GM19438 (cell line): ENCODE results near the gene TEAD1.

Source experiments
- ATAC-seq: cut with Tn5 transposase; IDR thresholded peaks from one replicate; pipeline ENCODE4 v1.9.1; 2021; ENCODE audit warnings: low read depth; ENCODE audit not compliant: unreplicated experiment

TEAD1 gene

DNA sequence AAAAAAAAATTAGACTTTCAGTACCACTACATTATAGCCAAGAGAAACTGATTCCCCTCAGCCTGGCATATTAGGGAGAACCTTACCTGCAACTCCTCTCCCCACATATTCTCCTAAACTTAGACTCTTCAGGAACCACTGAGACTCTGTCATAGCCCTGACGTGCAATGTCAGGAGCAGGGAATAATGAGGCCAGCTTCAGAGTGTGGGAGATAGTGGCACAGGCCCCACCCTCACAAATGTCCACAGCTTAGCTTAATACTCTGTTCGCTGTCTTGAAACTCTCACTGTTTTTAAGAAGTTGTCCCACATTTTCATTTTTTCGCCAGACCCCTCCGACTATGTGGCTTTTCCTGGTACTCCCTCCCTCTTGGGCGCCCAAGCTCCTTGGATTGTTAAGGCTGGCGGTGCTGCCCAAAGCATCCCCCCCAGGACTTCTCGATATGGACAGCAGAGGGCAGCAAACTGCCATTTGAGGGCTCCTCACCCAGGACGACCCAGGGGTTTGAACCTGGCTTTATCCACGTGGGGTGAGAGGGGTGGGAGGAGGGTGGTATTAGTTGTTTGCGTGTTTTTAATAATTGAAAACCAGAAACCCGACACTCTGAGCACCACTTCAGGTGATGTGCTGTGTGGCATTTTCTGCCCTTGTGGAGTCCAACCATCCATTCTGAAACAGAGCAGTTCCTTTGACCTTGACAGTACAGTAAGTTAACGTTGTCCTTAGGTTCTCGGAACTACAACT lies 289.7 kb downstream of the TEAD1 start:
- peak; percentile 78 for ATAC-seq

DNA sequence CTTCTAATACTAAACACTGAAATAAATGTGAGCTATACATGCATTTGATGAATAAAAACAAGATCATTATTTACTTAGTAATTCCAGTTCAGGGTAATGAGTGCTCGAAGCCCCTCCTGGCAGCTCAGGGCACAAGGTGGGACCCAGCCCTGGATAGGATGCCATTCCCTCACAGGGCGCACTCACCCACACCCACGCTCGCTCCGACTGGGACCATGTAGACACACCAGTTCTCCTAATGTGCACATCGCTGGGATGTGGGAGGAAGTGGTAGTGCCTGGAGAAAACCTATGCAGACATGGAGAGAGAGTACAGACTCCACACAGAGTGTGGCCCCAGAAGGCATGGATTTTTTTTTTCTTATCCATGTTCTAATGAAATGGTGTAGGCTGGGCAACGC lies 290.4 kb downstream of the TEAD1 start:
- ATAC-seq, result no peak

DNA sequence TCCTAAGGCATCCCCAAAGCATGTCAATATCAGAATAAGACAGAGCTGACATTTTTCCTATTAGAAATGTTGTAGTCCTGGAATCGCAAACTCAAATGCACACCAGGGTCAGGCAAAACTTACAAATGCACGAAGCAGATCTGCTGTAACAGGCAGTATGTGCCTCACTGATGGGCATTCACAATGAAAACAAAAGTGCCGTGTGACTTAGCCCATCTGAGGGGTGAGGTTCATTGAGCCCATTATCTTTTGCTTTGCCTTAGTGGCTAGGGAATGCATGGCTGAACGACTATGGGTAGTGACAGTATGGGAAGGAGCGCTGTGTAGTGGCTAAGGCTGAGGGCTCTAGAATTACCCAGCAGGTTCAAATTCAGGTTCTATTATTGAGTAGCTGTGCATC lies 291.8 kb downstream of the TEAD1 start:
- no peak for ATAC-seq

DNA sequence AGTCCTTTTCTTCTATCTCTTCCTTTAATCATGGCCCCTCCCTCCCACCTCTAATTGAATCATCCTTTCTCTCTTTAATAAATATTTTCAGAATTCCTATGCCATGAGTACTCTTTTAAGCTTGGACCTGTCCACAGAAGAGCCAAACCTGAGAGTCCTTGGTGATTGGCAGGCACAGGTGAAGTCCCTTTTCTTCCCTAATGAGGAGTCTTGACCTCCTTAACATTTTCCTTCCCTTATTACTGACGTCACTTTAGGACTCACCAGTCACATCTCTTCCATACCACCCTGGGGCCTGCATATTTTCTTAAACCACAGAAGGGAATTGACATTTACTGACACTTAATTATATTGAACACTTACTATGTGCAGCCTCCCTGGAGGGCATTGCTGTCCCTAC lies 293.9 kb downstream of the TEAD1 start:
- no peak for ATAC-seq

DNA sequence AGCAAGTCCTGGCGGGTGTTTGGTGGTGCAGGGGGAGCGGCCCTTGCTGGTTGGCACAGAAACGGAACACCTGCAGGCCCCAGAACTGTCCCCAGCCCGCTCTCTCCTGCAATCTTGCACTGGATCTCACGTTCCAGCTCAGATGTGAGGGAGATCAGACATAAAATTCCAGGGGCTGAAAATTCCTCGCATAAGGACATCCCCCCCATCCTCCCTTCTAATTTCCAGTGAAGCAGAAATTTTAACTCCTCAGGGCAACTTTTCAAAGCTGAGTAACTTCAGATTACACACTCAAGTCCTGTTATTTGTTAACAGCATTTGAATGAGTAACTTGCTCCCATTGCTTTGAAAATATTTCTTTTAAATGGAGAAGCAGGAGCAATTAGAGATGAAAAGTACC lies 294.6 kb downstream of the TEAD1 start:
- no peak for ATAC-seq

DNA sequence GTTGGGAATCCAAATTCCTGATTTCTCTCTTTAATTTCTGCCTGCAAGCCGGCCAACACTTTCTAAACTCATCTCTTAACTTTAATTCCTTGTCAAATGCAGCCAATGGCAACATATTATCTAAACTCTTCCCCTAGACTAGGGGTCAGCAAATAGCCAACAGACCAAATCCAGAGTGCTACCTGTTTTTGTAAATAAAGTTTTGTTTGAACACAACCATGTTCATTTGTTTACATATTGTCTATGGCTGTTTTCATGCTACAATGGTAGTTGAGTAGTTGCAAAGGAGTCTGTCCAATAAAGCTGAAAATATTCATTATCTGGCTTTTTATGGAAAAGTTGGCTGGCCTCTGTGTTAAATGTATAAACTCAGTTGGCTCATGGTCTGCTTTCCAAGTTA lies 297.7 kb downstream of the TEAD1 start:
- no peak for ATAC-seq

DNA sequence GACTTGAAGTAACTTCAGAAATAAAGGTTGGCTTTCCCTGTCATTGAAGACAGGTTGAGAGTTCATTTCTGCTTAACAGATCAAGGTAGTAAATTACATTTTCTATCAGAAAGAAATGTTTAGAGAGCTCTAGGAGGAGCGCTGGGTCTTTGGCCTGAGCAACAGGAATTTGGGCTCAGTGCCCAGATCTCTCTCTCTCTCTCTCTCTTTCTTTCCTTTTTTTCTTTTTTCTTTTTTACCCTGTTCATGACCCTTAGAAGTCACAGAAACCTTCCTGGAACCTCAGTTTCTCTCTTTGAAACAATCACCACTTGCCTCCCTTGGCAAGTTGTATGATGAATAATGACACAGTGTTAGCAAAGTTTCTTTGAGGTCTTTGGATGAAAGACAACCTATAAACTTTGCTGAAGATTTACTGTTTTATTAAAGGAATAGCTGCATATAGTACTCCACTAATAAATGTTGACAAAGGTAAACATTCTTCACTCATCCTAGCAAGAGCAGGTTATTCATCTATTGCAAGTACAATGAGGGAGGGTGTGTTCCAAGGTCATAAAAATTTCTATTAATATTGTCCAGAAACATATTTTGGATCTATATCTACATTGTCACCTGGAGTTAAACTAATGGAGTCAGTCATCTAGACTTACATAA lies 299.4 kb downstream of the TEAD1 start:
- no peak for ATAC-seq

DNA sequence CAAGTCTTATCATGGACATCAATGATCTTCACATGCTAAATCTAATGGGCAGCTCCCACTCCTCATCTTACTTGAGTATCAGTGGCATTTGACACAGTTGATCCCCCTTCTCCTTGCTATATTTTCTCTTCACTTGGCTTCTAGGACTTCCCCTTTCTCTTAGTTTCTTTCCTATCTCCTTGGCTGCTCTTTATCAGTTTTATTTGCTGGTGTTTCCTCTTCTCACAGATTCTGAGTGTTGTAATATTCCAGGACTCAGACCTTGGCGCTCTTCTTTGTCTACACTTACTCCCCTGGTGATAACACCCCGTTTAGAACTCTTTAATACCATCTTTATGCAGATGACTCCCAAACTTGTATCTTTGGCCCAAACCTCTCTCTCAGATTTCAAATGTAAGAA lies 301.0 kb downstream of the TEAD1 start:
- no peak for ATAC-seq

DNA sequence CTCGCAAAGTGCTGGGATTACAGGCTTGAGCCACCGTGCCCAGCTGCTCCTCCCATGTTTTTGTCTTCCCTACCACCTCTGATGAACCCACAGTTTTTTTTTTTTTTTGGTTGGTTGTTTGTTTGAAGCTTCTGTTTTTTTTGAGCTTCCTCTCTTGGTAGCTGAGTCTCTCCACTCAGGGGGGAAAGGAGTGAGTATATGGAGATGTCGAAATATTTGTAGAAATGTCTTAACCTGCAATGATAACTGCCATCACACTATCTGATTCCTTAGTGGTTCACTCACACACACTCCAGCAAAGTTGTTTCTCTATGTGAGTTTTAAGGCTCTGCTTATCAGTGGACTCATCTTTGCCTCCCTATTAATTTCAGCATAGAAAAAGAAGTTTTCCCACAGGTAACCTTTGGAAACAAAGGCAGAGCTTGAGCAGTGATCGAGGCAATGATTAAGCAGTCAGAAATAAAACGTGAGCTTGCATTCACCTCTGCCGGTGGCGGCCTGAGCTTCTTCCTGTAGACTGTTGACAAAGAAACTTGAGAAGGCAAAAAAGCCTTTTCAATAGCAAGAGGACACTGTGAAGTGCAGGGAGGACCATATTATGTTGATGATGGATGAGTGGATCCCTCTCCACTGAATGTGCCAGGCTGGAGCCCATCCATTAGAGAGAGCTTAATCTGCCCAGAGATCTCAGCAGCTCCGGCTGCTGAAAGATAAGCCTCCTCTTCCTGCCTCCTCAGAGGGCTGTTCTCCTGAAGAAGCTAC lies 305.9 kb downstream of the TEAD1 start:
- ATAC-seq, result no peak

DNA sequence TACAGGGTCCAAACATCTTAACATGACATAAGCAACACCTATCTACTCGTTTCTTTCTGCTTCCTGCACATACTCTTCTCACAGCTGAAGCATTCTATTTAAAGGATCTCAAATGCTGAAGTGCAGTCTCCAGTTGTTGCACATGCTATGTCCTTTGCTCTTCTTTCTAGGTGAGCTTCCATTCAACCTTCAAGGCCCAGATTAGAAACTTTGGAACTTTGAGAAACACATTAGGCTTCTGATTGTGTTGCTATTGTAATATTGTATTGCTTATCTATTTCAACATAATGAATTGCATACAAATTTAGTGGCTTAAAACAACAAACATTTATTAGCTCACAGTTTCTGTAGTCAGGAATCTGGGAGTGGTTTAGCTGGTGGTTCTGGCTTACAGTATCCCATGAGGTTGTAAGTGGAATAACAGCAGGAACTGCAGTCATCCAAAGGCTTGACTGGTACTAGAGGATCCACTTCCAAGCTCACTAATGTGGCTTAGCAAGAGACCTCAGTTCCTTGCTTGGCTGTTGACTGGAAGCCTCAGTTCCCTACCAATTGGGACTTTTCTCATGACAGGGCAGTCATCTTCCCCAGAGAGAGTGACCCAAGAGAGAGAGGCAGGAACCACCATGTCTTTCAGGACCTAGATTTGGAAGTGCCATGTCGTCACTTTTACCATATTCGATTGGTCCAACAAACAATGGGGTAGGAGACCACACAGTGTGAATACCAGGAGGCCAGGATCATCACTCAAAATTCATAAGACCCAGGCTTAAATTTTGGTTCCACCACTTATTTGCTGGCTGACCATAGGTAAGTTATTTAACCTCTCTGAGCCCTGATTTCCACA lies 307.7 kb downstream of the TEAD1 start:
- no peak for ATAC-seq

DNA sequence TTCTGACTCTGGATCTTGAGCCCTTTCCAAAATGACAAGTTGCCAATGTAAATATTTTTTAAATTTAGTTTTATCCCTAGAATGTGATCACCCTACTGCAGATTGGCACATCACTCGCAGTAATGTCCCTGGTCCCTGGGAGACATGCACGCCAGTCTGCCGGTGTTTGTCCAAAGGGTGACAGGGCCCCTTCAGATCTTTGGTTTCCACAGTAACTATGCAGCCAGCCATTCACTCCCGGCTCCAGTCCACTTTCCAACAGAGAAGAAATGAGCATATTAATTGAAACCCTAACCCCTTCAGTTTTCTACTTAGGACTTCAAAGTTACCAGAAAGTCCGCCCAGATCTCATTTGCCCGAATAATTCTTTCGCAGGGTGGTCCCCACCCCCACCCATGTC lies 309.1 kb downstream of the TEAD1 start:
- no peak for ATAC-seq

DNA sequence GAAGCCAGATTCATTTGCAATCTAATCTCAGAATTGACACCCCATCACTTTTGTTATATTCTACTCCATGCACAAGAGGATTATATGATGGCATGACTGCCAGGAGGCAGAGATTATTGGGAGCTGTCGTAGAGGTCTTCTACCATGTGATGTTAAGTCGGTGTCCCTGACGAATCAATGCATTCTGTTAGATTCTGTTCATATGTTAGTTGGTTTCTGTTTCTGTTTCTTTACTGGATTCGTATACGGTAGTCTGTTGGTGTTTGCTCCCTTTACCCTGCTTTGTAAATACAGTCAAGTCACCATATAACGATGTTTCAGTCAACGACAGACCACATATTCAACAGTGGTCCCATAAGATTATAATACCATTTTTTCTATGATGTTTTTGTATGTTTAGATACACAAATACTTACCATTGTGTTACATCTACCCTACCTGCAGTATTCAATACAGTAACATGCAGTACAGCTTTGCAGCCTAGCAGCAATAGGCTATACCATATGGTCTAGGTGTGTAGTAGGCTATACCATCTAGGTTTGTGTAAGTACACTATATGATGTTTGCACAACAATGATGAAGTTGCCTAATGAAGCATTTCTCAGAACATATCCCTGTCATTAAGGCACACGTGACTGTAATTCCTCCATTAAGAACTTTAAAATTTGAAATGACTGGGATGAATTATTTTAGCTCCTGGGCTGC lies 312.1 kb downstream of the TEAD1 start:
- no peak for ATAC-seq

DNA sequence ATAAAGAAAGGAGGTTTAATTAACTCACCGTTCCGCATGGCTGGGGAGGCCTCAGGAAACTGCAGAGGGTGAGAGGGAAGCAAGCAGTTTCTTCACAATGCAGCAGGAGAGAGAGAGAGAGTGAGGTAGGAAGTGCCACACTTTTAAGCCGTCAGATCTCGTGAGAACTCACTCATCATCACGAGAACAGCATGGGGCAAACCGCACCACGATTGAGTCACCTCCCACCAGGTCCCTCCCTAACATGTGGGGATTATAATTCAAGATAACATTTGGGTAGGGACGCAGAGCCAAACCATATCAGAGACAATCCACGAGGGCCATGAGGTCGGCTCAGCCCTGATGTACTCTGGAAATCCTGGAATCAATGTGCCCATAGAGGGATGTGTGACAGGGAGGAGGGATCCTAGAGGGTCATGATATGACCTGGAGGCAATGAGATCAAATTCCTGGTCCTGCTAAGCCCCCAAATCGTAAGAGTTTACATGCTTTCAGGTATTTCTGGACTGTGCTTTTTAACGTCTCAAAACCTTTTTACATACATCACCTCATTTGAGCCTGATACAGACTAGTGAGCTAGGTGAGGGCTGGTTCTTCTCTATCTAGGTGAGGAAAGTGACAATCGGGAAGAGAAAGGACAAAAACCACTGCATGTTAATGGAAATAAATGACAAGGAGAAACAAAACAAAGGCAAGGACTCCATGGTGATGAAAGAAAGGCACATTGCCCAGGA lies 315.4 kb downstream of the TEAD1 start:
- no peak for ATAC-seq

DNA sequence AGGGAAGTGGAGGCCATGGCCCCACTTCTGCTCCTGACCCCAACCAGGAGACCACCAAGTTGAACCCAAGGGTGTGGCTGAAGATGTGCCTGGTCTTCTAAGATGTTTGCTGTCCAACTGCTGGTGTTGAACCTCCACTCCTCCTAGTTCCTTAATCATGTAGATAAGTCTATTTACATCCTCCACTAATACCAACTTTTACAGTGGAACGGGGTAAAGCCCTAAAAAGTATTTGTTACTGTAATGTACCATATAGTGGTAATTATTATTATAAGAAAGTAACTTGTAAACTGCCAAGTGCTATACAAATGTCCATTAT lies 315.9 kb downstream of the TEAD1 start:
- no peak for ATAC-seq

DNA sequence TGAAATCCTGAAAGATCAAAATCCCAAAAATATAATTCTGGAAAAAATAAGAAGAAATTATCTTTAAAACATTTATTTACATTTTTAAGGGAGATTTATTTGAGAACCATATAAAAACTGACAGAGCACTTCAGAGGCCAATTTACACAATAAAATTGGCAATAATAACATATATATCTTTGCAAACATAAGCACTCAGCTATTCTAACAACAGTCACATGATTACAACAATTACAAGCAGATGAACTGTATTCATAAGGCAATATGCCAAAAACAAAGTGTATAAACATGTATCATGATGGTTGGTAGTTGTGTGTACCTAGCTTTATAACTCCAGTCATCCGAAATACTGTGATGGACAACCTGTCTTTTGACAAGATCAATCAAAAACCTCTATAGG lies 317.2 kb downstream of the TEAD1 start:
- no peak for ATAC-seq

DNA sequence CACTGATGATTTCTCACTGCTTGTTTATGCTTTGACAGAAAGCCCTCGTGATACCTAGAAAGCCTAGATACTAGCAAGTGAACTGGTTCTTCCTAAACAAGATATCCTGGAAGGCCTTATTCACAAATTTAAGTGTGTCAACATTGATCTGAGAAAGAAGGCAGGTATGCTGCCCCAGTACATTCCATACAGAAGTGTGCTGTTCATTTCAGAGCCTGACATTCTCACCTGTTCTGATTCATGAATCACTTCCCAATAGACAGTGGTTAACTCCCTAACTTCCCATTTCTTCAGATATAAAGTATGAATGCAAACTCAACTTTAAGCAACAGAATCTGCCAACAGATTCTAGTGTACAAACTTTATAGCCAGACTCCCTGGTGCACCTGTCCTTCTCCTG lies 319.4 kb downstream of the TEAD1 start:
- no peak for ATAC-seq
